Testis (tissue), 3 donors: ENCODE results near the gene BCR. TPM values are rescaled to one million over a fixed set of nuclear protein-coding genes. Genes with fewer than 3 reads are reported as not detected.

Experiments
- DNase-seq: peaks from one replicate; pipeline ENCODE4 v3.0.0-alpha.2; 2019
- H3K27ac ChIP-seq, 2 donors: fragments of 200-600 bp; sonication (generic); one replicate each; pipeline ENCODE4 v1.5.1; 2019
- H3K27me3 ChIP-seq: fragments of 200-600 bp; sonication (generic); one replicate; pipeline ENCODE4 v1.5.1; 2019
- H3K36me3 ChIP-seq: fragments of 200-600 bp; sonication (generic); one replicate; pipeline ENCODE4 v1.5.1; 2017; ENCODE audit warnings: low read depth; ENCODE audit errors: missing control alignments
- H3K4me1 ChIP-seq: fragments of 200-600 bp; sonication (generic); one replicate; pipeline ENCODE4 v1.5.1; 2019
- H3K4me3 ChIP-seq, 2 donors: fragments of 200-600 bp; sonication (generic); one replicate each; pipeline ENCODE4 v1.5.1; 2017 to 2019
- H3K9me3 ChIP-seq: fragments of 200-600 bp; sonication (generic); one replicate; pipeline ENCODE4 v1.5.1; 2017
- CTCF ChIP-seq, 3 experiments: fragments of 450-650 bp in 2 of 3; fragments of 200-600 bp in 1 of 3; sonication (generic) in 1 of 3; IDR thresholded peaks; one replicate each; pipeline ENCODE4 v1.5.1; 2016 to 2019; ENCODE audit warnings: antibody characterized with exemption in 3 of 3, mild to moderate bottlenecking in 2 of 3, moderate library complexity in 1 of 3
- POLR2A ChIP-seq: fragments of 450-650 bp; IDR thresholded peaks from one replicate; pipeline ENCODE4 v1.6.1; 2017; ENCODE audit warnings: antibody characterized with exemption, mild to moderate bottlenecking, moderate library complexity
- WGBS, 2 donors: methylation state at CpG; one replicate each; pipeline ENCODE4 v1.1.5; 2018; 5-methylcytosine and 5-hydroxymethylcytosine counted together
- intact Hi-C: fragments of 100-400 bp; cut with DNase I; formaldehyde crosslinking; loops from one replicate; pipeline ENCODE4 v1.15.1; 2023; ENCODE audit warnings: low total_unique reads
- polyA plus RNA-seq: library from polyadenylated mRNA; stranded (reverse); fragments of 350-450 nt; fragmentation: Illumina TruSeq; extraction: RNeasy Lipid Tissue Mini Kit (QIAGEN cat#74804); gene quantifications from one replicate; pipeline ENCODE4 v1.2.3, GENCODE V29; 2014; ENCODE audit warnings: low read depth, low replicate concordance; ENCODE audit not compliant: insufficient read depth
- total RNA-seq, 2 donors: library from RNA; depleted of rRNA; stranded (reverse); fragments of >200 nt; gene quantifications; one replicate each; pipeline ENCODE4 v1.2.3, GENCODE V29; 2016

Gene BCR
- total and polyA plus RNA-seq, 3 donors from 2014 or later = 52.5 to 108 (median 105) TPM

GRCh38 chr22:23240639-23241389 lies 60.5 kb downstream of the BCR start:
- no peaks in the 10 kb centered on the region for H3K27me3 ChIP-seq
- H3K9me3 ChIP-seq = no peaks in the 10 kb centered on the region
- no peaks in the 10 kb centered on the region for H3K36me3 ChIP-seq
- intact Hi-C loops = no loop called here
- H3K4me3 ChIP-seq = no peak overlapping the region
- WGBS, 2 donors = 79 to 90% methylated on average over 8 to 13 of the region's 13 CpGs
- H3K27ac ChIP-seq = no peak overlapping the region
- TF ChIP-seq CTCF (IDR thresholded peaks at IDR 0.05) (peak in 1 of 3 experiments; percentile 7), POLR2A (no peak)
- no peak for DNase-seq
- H3K4me1 ChIP-seq = peaks cover 20% of the 10 kb centered on the region

- H3K27me3 ChIP-seq = no peaks in the 10 kb centered on the region
- WGBS, 2 donors = 76 to 82% methylated on average over 8 of the region's 8 CpGs
- H3K9me3 ChIP-seq = no peaks in the 10 kb centered on the region
- H3K36me3 ChIP-seq = no peaks in the 10 kb centered on the region
- H3K4me1 ChIP-seq = peaks cover 14% of the 10 kb centered on the region
- intact Hi-C loops = no loop called here
- no peak for DNase-seq
- no peak overlapping the region for H3K27ac ChIP-seq
- no peak overlapping the region for H3K4me3 ChIP-seq
- no peak for TF ChIP-seq CTCF (IDR thresholded peaks at IDR 0.05)
- no peak for TF ChIP-seq POLR2A
Measured at GRCh38 chr22:23241562-23242472, 61.5 kb downstream of the BCR start.

- Histone ChIP-seq H3K4me3 (no peak overlapping the region), H3K27ac (no peak overlapping the region), H3K4me1 (peaks cover 8% of the 10 kb centered on the region), H3K9me3 (no peaks in the 10 kb centered on the region), H3K36me3 (no peaks in the 10 kb centered on the region), H3K27me3 (no peaks in the 10 kb centered on the region)
- WGBS, 2 donors = 81 to 83% methylated on average over 10 of the region's 10 CpGs
- TF ChIP-seq CTCF (IDR thresholded peaks at IDR 0.05) (no peak), POLR2A (no peak)
- DNase-seq = no peak
- intact Hi-C loops = no loop called here
Measured at GRCh38 chr22:23242473-23243001, 62.2 kb downstream of the BCR start.

GRCh38 chr22:23243006-23243573 lies 62.8 kb downstream of the BCR start:
- Histone ChIP-seq H3K27me3 (no peaks in the 10 kb centered on the region), H3K27ac (no peak overlapping the region), H3K4me3 (no peak overlapping the region), H3K9me3 (no peaks in the 10 kb centered on the region), H3K36me3 (no peaks in the 10 kb centered on the region), H3K4me1 (peaks cover 2% of the 10 kb centered on the region)
- 69 to 78% methylated on average over 8 of the region's 8 CpGs for WGBS, 2 donors
- intact Hi-C loops = no loop called here
- DNase-seq = no peak
- TF ChIP-seq POLR2A (no peak), CTCF (IDR thresholded peaks at IDR 0.05) (no peak)
